Panc1 (cell line): ENCODE results near the gene ZSCAN22. TPM values are rescaled to one million over a fixed set of nuclear protein-coding genes. Genes with fewer than 3 reads are reported as not detected.

ENCODE experiments used
- ATAC-seq: fragments of 200-7000 bp; cut with Tn5 transposase; 2 replicates; pipeline ENCODE4 v1.9.1; 2020; ENCODE audit warnings: mild to moderate bottlenecking, moderate library complexity
- BruUV-seq: library from RNA; stranded (reverse); fragments of 400-500 nt; replicated peaks from 2 replicates; lab custom pipeline; 2021; lab: Mats Ljungman, UMichigan
- CTCF ChIA-PET: fragments of 300-600 bp; sonication (Branson Sonifier 250); formaldehyde crosslinking; loops from one replicate; lab custom pipeline; 2022; ENCODE audit warnings: antibody characterized with exemption; lab: Charles Lee
- POLR2A ChIA-PET: fragments of 300-600 bp; sonication (Branson Sonifier 250); formaldehyde crosslinking; loops from one replicate; lab custom pipeline; 2022; ENCODE audit warnings: antibody characterized with exemption; lab: Charles Lee
- DNase-seq: peaks from one replicate; pipeline ENCODE4 v3.0.0-alpha.2; 2010; ENCODE audit warnings: low read depth, low spot score
- H3K27ac ChIP-seq: 2 replicates; pipeline ENCODE4 v1.5.1; 2011; ENCODE audit warnings: mild to moderate bottlenecking, low read length, inconsistent platforms
- H3K27me3 ChIP-seq: fragments of 200-500 bp; sonication (Bioruptor generic); 2 replicates; pipeline ENCODE4 v1.6.0; 2014; ENCODE audit warnings: low read length, inconsistent platforms; ENCODE audit not compliant: control insufficient read depth, insufficient read depth
- H3K36me3 ChIP-seq: fragments of 200-500 bp; sonication (Bioruptor generic); 2 replicates; pipeline ENCODE4 v1.5.1; 2014; ENCODE audit warnings: inconsistent platforms, mild to moderate bottlenecking, low read length, moderate library complexity; ENCODE audit not compliant: control insufficient read depth, insufficient read depth
- H3K4me1 ChIP-seq: 2 replicates; pipeline ENCODE4 v1.5.1; 2011; ENCODE audit warnings: inconsistent platforms, mild to moderate bottlenecking, low read length, moderate library complexity; ENCODE audit not compliant: control insufficient read depth, insufficient read depth
- H3K4me3 ChIP-seq, 2 experiments: 2 replicates each; pipeline ENCODE4 v1.5.1; 2011 to 2012; ENCODE audit warnings: low read depth in 2 of 2, low read length in 2 of 2, mild to moderate bottlenecking in 2 of 2, inconsistent platforms in 1 of 2, moderate library complexity in 1 of 2
- H3K9me3 ChIP-seq: fragments of 200-500 bp; sonication (Bioruptor generic); 2 replicates; pipeline ENCODE4 v1.5.1; 2014; ENCODE audit warnings: low read depth, mild to moderate bottlenecking, inconsistent platforms, low read length, moderate library complexity; ENCODE audit not compliant: control insufficient read depth, insufficient read depth
- POLR2AphosphoS5 ChIP-seq: IDR thresholded peaks from 2 replicates; pipeline ENCODE4 v1.6.1; 2012; ENCODE audit warnings: mild to moderate bottlenecking, low read depth, low read length, moderate library complexity
- SIN3A ChIP-seq: IDR thresholded peaks from 2 replicates; pipeline ENCODE4 v1.6.1; 2012; ENCODE audit warnings: low read depth, mild to moderate bottlenecking, low read length, moderate library complexity, borderline replicate concordance; ENCODE audit not compliant: insufficient read depth
- TCF7L2 ChIP-seq: IDR thresholded peaks from 2 replicates; pipeline ENCODE4 v1.6.1; 2011; ENCODE audit warnings: mild to moderate bottlenecking, low read depth, low read length, inconsistent platforms
- in situ Hi-C: cut with HindIII; loops from 2 replicates; pipeline ENCODE4 v1.10.0; 2016; ENCODE audit warnings: low sequenced_read_pairs, low pct_unique_long_range_greater_than_20kb
- intact Hi-C: fragments of 100-400 bp; cut with micrococcal nuclease; formaldehyde crosslinking; loops from one replicate; pipeline ENCODE4 v1.10.0; 2022; ENCODE audit not compliant: unreplicated experiment
- total RNA-seq: library from RNA; stranded (reverse); gene quantifications from one replicate; pipeline ENCODE4 v1.2.1, GENCODE V29; 2021; ENCODE audit not compliant: unreplicated experiment
- TF ChIP-seq, protein P1 (sequence below), 2 experiments: IDR thresholded peaks; 2 replicates each; pipeline ENCODE4 v1.6.1; 2011 to 2012; ENCODE audit warnings: low read depth in 2 of 2, control low read depth in 1 of 2, low read length in 1 of 2, mild to moderate bottlenecking in 1 of 2, moderate library complexity in 1 of 2; ENCODE audit not compliant: insufficient read depth in 1 of 2
- TF ChIP-seq, protein P2 (sequence below): fragments of 450-650 bp; IDR thresholded peaks from 2 replicates; pipeline ENCODE4 v1.5.1; 2017; ENCODE audit warnings: mild to moderate bottlenecking

The ZSCAN22 gene
- total RNA-seq, 1 experiment from 2014 or later, result 6.6 TPM

GRCh38 chr19:58355215-58355796, 28.5 kb downstream of the ZSCAN22 start:
- Histone ChIP-seq H3K9me3 (no peaks in the 10 kb centered on the region), H3K4me1 (no peaks in the 10 kb centered on the region), H3K4me3 (no peak overlapping the region), H3K36me3 (no peaks in the 10 kb centered on the region), H3K27ac (no peak overlapping the region), H3K27me3 (no peaks in the 10 kb centered on the region)
- intact Hi-C loops (no loop called here), in situ Hi-C loops (no loop called here)
- ChIA-PET POLR2A (no interaction called here), CTCF (no interaction called here)
- TF ChIP-seq, protein P1, sequence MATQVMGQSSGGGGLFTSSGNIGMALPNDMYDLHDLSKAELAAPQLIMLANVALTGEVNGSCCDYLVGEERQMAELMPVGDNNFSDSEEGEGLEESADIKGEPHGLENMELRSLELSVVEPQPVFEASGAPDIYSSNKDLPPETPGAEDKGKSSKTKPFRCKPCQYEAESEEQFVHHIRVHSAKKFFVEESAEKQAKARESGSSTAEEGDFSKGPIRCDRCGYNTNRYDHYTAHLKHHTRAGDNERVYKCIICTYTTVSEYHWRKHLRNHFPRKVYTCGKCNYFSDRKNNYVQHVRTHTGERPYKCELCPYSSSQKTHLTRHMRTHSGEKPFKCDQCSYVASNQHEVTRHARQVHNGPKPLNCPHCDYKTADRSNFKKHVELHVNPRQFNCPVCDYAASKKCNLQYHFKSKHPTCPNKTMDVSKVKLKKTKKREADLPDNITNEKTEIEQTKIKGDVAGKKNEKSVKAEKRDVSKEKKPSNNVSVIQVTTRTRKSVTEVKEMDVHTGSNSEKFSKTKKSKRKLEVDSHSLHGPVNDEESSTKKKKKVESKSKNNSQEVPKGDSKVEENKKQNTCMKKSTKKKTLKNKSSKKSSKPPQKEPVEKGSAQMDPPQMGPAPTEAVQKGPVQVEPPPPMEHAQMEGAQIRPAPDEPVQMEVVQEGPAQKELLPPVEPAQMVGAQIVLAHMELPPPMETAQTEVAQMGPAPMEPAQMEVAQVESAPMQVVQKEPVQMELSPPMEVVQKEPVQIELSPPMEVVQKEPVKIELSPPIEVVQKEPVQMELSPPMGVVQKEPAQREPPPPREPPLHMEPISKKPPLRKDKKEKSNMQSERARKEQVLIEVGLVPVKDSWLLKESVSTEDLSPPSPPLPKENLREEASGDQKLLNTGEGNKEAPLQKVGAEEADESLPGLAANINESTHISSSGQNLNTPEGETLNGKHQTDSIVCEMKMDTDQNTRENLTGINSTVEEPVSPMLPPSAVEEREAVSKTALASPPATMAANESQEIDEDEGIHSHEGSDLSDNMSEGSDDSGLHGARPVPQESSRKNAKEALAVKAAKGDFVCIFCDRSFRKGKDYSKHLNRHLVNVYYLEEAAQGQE (IDR thresholded peaks at IDR 0.05; ENCODE audit: insufficient read depth in 1 of 2, low read depth in 2 of 2, low read length in 1 of 2), result no peak
- TF ChIP-seq, protein P2, sequence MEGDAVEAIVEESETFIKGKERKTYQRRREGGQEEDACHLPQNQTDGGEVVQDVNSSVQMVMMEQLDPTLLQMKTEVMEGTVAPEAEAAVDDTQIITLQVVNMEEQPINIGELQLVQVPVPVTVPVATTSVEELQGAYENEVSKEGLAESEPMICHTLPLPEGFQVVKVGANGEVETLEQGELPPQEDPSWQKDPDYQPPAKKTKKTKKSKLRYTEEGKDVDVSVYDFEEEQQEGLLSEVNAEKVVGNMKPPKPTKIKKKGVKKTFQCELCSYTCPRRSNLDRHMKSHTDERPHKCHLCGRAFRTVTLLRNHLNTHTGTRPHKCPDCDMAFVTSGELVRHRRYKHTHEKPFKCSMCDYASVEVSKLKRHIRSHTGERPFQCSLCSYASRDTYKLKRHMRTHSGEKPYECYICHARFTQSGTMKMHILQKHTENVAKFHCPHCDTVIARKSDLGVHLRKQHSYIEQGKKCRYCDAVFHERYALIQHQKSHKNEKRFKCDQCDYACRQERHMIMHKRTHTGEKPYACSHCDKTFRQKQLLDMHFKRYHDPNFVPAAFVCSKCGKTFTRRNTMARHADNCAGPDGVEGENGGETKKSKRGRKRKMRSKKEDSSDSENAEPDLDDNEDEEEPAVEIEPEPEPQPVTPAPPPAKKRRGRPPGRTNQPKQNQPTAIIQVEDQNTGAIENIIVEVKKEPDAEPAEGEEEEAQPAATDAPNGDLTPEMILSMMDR, result no peak
- TF ChIP-seq TCF7L2 (no peak), POLR2AphosphoS5 (no peak), SIN3A (no peak)
- DNase-seq (no peak), ATAC-seq (no peak)
- BruUV-seq, result no TSS peak

DNA sequence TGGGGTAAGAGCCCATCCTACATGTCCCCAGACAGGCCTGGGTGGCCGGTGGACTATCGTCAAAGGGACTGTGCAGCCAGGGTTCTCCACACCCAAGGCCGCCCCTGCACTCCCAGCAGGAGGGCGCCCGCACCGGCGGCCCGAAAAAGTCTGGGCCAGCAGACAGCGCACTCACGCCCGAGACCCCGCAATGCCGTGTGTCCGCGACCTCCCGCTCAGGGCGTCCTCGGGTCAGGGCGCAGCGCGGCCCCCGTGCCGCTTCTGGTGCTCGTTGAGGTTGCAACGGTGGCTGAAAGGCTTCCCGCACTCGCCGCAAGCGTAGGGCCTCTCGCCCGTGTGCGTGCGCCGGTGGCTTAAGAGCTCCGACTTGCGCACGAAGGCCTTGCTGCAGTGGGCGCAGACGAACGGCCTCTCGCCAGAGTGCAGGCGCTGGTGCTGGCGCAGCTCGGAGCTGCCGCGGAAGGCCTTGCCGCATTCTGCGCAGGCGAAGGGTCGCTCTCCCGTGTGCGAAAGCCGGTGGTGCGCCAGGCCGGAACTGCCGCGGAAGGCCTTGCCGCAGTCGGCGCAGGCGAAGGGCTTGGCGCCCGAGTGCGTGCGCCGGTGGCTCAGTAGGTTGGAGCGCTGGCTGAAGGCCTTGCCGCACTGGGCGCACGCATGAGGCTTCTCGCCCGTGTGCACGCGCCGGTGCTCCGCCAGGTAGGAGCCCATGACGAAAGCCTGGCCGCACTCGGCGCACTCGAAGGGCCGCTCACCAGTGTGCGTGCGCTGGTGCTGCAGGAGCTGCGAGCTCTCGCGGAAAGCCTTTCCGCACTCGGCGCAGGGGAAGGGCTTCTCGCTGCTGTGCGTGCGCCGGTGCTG, 29.3 kb downstream of the ZSCAN22 start:
- CTCF ChIA-PET, result no interaction called here
- H3K36me3 ChIP-seq, result no peaks in the 10 kb centered on the region

More for the DNA sequence above, 29.3 kb downstream of the ZSCAN22 start:
- Histone ChIP-seq H3K27me3 (no peaks in the 10 kb centered on the region), H3K4me1 (no peaks in the 10 kb centered on the region), H3K4me3 (no peak overlapping the region), H3K27ac (no peak overlapping the region), H3K9me3 (no peaks in the 10 kb centered on the region)
- TF ChIP-seq TCF7L2 (no peak), POLR2AphosphoS5 (no peak), SIN3A (no peak)
- TF ChIP-seq, protein P2, result no peak
- TF ChIP-seq, protein P1 (IDR thresholded peaks at IDR 0.05; ENCODE audit: insufficient read depth in 1 of 2, low read depth in 2 of 2, low read length in 1 of 2), result no peak
- ATAC-seq (no peak), DNase-seq (no peak)
- intact Hi-C loops, result no loop called here
- in situ Hi-C loops, result no loop called here
- no TSS peak for BruUV-seq
- POLR2A ChIA-PET, result no interaction called here
